Renal cortex interstitium (tissue), 11 donors: Measurements from ENCODE around the gene BMP8A. TPM values are rescaled to one million over a fixed set of nuclear protein-coding genes. Genes with fewer than 3 reads are reported as not detected.
"Not testable (repeated sequence)": the region's sequence is repeated elsewhere in the genome, so short reads cannot be mapped to it uniquely, and the experiment has no call there.

Source experiments
- DNase-seq, 11 donors: peaks; one replicate each; pipeline ENCODE4 v3.0.0-alpha.2; 2013; ENCODE audit warnings: low read depth in 9 of 11, low spot score in 4 of 11; ENCODE audit errors: extremely low read depth in 1 of 11
- polyA plus RNA-seq, 3 donors: library from polyadenylated mRNA; unstranded; fragments of 120-200 nt; gene quantifications; one replicate each; pipeline ENCODE4 v1.2.1, GENCODE V29; 2013; ENCODE audit not compliant: insufficient read length in 3 of 3

BMP8A gene
- polyA plus RNA-seq, 3 donors: 0.43 to 1.3 (median 0.61) TPM

DNA sequence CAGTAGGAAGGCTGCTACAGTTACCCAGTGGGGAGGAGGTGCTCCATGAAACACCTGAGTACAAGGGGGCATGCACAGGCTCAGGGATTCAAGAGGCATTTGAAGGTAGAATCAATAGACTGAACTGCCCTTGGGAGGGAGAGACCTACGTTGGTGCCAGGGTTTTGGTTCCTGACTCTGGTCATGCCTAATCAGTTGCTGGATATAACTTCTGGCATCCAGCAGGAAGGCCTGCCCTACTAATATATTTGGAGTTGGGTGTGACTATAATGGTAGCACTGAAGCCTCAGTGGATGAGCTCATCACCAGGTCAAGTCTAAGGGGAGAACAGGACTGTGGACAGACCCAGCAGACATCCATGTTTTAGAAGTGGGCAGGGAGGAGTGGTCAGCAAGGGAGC is 15.9 kb upstream of the BMP8A start:
- DNase-seq: not testable (repeated sequence)

DNA sequence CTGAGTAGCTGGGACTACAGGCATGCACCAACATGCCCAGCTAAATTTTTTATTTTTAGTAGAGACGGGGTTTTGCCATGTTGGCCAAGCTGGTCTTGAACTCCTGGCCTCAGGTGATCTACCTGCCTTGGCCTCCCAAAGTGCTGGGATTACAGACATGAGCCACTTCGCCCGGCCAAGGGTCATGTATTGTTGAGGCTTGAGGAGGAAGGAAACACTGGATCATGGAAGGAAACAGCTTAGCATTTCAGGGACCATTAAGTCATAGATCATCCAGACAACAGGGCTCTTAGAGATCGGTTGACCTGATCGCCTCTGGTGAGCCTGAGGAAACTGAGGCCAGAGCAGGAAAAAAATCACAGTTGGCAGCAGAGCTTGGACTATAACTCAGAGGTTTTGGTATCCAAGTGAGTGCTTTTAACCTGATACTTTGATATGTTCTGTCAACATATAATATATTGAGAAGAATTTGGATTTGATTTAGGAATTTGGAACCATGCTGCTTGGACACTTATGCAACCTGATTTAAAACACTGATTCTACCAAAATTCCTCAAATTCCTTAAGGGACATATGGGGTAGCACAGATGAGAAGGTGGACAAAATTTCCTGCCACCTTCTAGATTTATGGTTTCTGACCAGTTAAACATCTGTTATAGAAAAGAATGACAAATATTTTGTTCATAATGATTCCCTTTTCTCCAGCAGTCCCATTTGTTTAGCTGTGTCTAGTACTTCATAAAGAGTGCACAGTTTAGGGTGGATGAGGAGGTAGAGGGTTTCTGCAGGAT is 13.1 kb upstream of the BMP8A start:
- no peak for DNase-seq

- no peak for DNase-seq
Observed at GRCh38 chr1:39481289-39481688, 10.1 kb upstream of the BMP8A start.

DNA sequence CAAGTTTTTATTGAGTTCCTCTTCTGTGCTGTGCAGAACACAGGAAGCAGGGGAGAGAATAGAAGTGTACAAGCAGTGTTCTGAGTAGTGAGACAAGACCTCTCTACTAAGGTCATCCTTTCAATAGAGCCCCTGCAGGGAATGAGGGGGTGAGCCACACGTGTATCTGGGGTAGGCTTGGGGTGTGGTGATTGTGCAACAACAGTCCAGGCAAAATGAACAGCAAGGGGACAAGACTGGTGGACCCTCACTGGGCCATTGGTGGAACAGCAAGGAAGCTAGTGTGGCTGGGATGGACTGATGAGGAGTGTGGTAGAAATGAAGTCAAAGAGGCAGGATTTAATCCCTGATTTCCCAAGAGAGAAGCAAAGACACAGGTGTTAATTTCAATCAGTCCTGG is 8.2 kb upstream of the BMP8A start:
- no peak for DNase-seq

DNA sequence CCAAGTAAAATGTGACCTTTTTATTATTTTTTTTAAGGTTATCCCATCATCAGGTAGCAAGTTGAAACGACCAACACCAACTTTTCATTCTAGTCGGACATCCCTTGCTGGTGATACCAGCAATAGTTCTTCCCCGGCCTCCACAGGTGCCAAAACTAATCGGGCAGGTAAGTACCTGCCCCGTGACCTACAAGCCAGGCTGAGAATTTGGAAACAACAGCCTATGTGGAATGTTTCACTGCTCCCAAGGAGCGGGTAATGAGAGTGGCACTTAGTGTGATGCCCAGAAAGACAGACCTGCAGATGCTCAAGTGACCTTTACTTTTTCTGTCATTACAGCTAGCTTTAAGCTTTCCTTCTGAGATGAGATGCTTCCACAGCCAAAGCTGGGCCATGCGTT is 6.9 kb upstream of the BMP8A start:
- DNase-seq: no peak

DNA sequence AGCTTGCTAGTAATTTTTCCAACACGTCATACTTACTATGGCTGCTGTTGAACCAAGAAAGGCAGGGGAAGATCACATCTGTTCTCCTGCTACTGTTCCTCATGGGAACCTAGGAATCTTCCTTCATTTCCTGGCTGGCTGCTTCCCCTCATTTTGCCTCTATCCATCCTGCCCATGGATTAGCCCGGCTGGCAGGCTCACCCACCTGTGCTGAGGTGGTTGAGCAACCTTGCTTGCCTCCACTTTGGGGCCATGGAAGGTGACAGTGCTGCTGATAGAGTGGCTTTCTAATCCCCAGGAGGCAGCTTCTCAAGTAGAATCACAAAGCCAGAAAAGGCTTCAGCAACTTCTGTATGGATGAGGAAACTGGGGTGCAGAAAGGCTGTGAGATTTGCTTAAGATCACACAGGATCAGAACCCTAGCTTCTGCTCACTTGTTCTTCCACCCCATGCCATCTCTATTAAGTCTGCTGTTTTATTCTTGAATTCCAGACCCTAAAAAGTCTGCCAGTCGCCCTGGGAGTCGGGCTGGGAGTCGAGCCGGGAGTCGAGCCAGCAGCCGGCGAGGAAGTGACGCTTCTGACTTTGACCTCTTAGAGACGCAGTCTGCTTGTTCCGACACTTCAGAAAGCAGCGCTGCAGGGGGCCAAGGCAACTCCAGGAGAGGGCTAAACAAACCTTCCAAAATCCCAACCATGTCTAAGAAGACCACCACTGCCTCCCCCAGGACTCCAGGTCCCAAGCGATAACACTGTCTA is 6.2 kb upstream of the BMP8A start:
- no peak for DNase-seq

- DNase-seq: no peak
Observed at GRCh38 chr1:39488012-39488545, 3.4 kb upstream of the BMP8A start.

GRCh38 chr1:39488793-39489566 is 2.5 kb upstream of the BMP8A start:
- no peak for DNase-seq

DNA sequence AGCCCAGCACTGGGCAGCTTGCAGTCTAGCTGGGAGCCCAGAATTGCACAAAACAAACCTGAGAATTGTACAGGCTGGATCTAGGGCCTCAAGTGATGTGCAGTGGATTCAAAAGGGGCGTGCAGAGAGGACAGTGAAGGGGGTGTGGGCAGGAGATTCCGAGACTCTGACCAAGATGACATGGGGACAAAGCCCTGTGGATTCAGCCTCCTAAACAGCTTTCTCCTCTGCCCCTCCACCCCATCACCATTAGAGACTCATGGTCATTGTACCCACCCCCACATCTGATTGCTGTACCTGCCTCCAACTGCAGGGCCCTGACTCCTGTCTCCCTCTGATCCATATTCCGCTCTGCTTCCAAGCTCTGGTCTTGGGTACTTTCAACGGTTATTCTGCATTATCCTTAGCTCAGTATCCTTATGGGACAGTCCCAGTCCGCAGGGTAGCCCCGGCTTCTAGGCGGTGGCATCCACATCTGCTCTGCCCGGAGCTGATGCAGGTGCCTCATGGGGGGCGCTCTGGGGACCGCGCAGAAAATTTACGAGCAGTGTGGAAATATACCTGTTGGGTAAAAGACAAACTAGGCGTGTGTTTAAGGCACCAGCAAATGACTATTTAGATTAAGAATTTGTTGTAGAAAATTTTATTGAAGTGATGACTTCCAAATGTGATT is 1.7 kb upstream of the BMP8A start:
- DNase-seq: no peak

- no peak for DNase-seq
Observed at GRCh38 chr1:39490596-39491145, 765 bp upstream of the BMP8A start.

GRCh38 chr1:39492118-39493042 is 944 bp downstream of the BMP8A start:
- not testable (repeated sequence) for DNase-seq

DNA sequence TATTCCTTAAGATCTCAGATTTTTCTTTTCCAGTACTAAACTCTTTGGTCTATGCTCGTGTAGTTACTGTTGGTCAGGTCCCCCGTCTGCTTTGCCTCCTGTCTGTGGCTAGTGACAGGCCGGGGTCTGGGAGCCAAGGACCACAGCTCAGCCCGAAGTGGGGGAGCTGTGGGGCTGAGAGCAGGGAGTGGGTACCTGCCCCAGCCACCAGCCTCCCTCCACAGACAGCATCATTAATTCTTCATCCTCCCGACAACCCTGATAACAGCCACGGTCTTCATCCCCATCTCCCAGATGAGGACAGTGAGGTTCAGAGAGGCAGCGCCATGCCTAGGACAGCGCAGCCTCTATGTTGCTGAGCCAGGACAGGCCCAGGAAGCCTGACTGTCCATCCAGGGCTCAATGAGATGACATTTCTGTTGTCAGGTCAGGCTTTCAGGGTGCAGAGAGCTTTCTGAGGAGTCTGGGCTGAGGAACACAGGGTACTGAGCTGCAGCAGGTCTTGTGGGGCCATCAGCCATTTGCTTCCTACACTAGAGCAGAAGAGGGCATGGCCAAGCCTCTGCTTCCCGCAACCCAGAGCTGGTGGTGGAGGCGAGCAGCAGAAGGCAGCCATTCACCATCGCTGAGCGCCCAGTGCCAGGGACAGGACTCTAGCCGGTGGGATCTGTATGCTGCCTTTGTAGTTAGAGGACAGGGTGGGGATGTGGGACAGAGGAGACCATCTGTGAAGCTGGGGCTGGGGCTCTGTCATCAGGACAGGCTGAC is 1.8 kb downstream of the BMP8A start:
- DNase-seq: not testable (repeated sequence)

GRCh38 chr1:39494671-39495410 is 3.4 kb downstream of the BMP8A start:
- DNase-seq: no peak

- not testable (repeated sequence) for DNase-seq
Observed at GRCh38 chr1:39496520-39496919, 5.1 kb downstream of the BMP8A start.

DNA sequence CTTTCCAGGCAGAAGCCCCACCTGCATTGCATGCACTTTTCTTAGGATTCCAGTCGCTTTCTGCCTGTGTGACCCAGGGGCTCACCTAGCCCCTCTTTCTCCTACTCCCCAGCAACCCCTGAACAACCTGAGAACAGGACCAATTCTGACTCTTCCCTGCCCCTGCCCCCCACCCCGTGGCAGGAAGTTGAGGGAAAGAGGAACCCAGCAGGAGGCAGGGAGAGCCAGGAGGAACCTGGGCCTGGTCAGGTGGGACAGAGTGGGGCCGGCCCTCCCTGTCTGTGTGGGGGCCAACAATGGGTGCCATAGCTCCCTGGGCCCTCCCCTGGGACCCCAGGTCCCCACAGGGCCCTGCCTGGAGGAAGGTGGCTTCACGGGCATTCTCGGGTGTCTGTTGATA is 6.1 kb downstream of the BMP8A start:
- no peak for DNase-seq

- DNase-seq: peak in 8 of 11 donors; percentile 38 to 68 (median 57)
Observed at GRCh38 chr1:39498096-39498710, 6.8 kb downstream of the BMP8A start.
